Measurements from ENCODE around the gene ICA1. TPM values are rescaled to one million over a fixed set of nuclear protein-coding genes. Genes with fewer than 3 reads are reported as not detected.

Gene ICA1
- total RNA-seq, 5 donors from 2014 or later (not counting 1 experiment from before 2014, with no cell fraction given), result 0.82 to 2.4 (median 1.1) TPM

- no peaks in the 10 kb centered on the region for H3K9me3 ChIP-seq
- Mint-ChIP-seq H3K36me3 (no peaks in the 10 kb centered on the region), H3K27me3 (no peaks in the 10 kb centered on the region), H3K4me3 (no peak overlapping the region), H3K9me3 (no peaks in the 10 kb centered on the region), H3K4me1 (peaks cover 45 to 54% (median 46%) of the 10 kb centered on the region in 3 donors), H3K27ac (peak overlapping the region; percentile 71 to 93)
- H3K27me3 ChIP-seq (replicated peaks in 1 of 2; ENCODE audit: control insufficient read depth in 2 of 2, extremely low read depth in 1 of 2, insufficient read depth in 2 of 2, low read length in 1 of 2), result no peaks in the 10 kb centered on the region
- ChIA-PET CTCF (interaction anchor here in 1 of 2 donors (1.2 kb wide), 1 partner anchor 461 kb away, joined by 3 read pairs; no protein-coding TSS in a partner anchor), POLR2A (no interaction called here)
- H3K36me3 ChIP-seq (ENCODE audit: control insufficient read depth in 2 of 2, extremely low read depth in 1 of 2, insufficient read depth in 1 of 2, low read length in 1 of 2), result no peaks in the 10 kb centered on the region
- peaks cover 8 to 23% of the 10 kb centered on the region in 2 experiments for H3K4me1 ChIP-seq (ENCODE audit: control insufficient read depth in 1 of 2, extremely low read depth in 1 of 2, insufficient read depth in 2 of 2, low read length in 2 of 2)
- peak overlapping the region; percentile 38 for H3K27ac ChIP-seq (ENCODE audit: low read length)
- no peak overlapping the region for H3K4me3 ChIP-seq (ENCODE audit: control insufficient read depth in 1 of 2, extremely low read depth in 1 of 2, low read length in 1 of 2)
- ATAC-seq (replicated peaks in 1 of 4) (no peak), DNase-seq (peak in 1 of 35 experiments; percentile 21)
- WGBS (ENCODE audit: insufficient coverage), result no CpG with 5 or more reads among the region's 2 CpGs
Observed at GRCh38 chr7:8142477-8142876, 119.5 kb downstream of the ICA1 start.

GRCh38 chr7:8141070-8141469 lies 120.9 kb downstream of the ICA1 start:
- Mint-ChIP-seq H3K4me3 (peak overlapping the region in 1 of 3 donors; percentile 44), H3K27ac (peak overlapping the region; percentile 40 to 71), H3K4me1 (peaks cover 44 to 47% (median 46%) of the 10 kb centered on the region in 3 donors), H3K36me3 (no peaks in the 10 kb centered on the region), H3K27me3 (no peaks in the 10 kb centered on the region), H3K9me3 (no peaks in the 10 kb centered on the region)
- DNase-seq (no peak), ATAC-seq (replicated peaks in 1 of 4) (peak in 1 of 4 experiments; percentile 41)
- Histone ChIP-seq H3K27me3 (replicated peaks in 1 of 2; ENCODE audit: control insufficient read depth in 2 of 2, extremely low read depth in 1 of 2, insufficient read depth in 2 of 2, low read length in 1 of 2) (no peaks in the 10 kb centered on the region), H3K4me3 (ENCODE audit: control insufficient read depth in 1 of 2, extremely low read depth in 1 of 2, low read length in 1 of 2) (no peak overlapping the region), H3K36me3 (ENCODE audit: control insufficient read depth in 2 of 2, extremely low read depth in 1 of 2, insufficient read depth in 1 of 2, low read length in 1 of 2) (no peaks in the 10 kb centered on the region), H3K4me1 (ENCODE audit: control insufficient read depth in 1 of 2, extremely low read depth in 1 of 2, insufficient read depth in 2 of 2, low read length in 2 of 2) (peaks cover 8 to 18% of the 10 kb centered on the region in 2 experiments), H3K9me3 (no peaks in the 10 kb centered on the region), H3K27ac (ENCODE audit: low read length) (peak overlapping the region; percentile 8)
- 76% methylated on average over 4 of the region's 4 CpGs for WGBS (ENCODE audit: insufficient coverage)
- POLR2A ChIA-PET, result no interaction called here
- CTCF ChIA-PET, result no interaction called here

DNA sequence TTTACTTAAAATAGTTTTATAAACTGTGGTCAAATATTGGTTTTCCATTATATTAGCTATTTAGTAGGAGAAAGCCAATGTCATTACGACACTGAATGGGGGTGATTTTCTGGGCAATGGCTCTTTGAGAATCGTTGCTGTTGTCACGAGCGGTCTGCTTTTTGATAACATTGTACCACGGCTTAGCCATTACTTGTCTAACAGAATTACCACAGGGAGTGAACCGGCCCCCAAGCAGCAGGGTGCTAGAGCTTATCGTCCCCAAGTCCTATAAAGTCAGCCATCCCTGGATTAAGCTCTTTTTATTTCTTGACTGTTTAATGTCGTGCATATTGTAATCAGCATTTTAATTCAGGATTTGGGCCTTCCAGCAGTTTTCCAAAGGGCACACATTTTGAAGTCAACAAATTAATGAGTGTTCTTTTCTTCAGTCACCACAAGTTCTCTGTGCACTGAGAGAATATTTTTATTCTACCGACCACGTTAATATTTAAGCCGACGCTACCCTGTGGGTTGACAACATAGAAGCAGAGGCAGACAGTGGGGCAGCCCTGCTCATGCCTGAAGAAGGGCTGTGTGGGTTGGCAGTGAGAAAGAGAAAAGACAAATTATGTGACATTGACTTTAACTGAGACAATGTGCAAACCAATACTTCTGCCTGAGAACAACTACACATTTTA lies 125.8 kb downstream of the ICA1 start:
- ChIA-PET POLR2A (no interaction called here), CTCF (interaction anchor here in 1 of 2 donors (0.5 kb wide), 1 partner anchor 91 kb away, joined by 3 read pairs; no protein-coding TSS in a partner anchor)
- Mint-ChIP-seq H3K27ac (peak overlapping the region; percentile 7 to 13), H3K4me1 (peaks cover 53 to 62% (median 57%) of the 10 kb centered on the region in 3 donors), H3K9me3 (no peaks in the 10 kb centered on the region), H3K27me3 (no peaks in the 10 kb centered on the region), H3K36me3 (no peaks in the 10 kb centered on the region), H3K4me3 (no peak overlapping the region)
- ATAC-seq (replicated peaks in 1 of 4), result no peak
- no peaks in the 10 kb centered on the region for H3K36me3 ChIP-seq (ENCODE audit: control insufficient read depth in 2 of 2, extremely low read depth in 1 of 2, insufficient read depth in 1 of 2, low read length in 1 of 2)
- no peak overlapping the region for H3K4me3 ChIP-seq (ENCODE audit: control insufficient read depth in 1 of 2, extremely low read depth in 1 of 2, low read length in 1 of 2)
- no peak for DNase-seq
- H3K9me3 ChIP-seq, result no peaks in the 10 kb centered on the region
- H3K27ac ChIP-seq (ENCODE audit: low read length), result no peak overlapping the region
- WGBS (ENCODE audit: insufficient coverage), result 94% methylated on average over 5 of the region's 12 CpGs
- no peaks in the 10 kb centered on the region for H3K27me3 ChIP-seq (replicated peaks in 1 of 2; ENCODE audit: control insufficient read depth in 2 of 2, extremely low read depth in 1 of 2, insufficient read depth in 2 of 2, low read length in 1 of 2)
- peaks cover 36 to 51% of the 10 kb centered on the region in 2 experiments for H3K4me1 ChIP-seq (ENCODE audit: control insufficient read depth in 1 of 2, extremely low read depth in 1 of 2, insufficient read depth in 2 of 2, low read length in 2 of 2)

- no peaks in the 10 kb centered on the region for H3K27me3 Mint-ChIP-seq
- H3K27me3 ChIP-seq (replicated peaks in 1 of 2; ENCODE audit: control insufficient read depth in 2 of 2, extremely low read depth in 1 of 2, insufficient read depth in 2 of 2, low read length in 1 of 2), result no peaks in the 10 kb centered on the region
- ChIA-PET CTCF (interaction anchor here (0.5 to 1.0 kb wide), 3 partner anchors 13 to 92 kb away, joined by 3 read pairs; no protein-coding TSS in a partner anchor), POLR2A (interaction anchor here in 1 of 2 donors (0.6 kb wide), 1 partner anchor 163 kb away, joined by 5 read pairs; no protein-coding TSS in a partner anchor)
- H3K4me1 Mint-ChIP-seq, result peaks cover 55 to 64% (median 57%) of the 10 kb centered on the region in 3 donors
- no peak for DNase-seq
- H3K27ac ChIP-seq (ENCODE audit: low read length), result peak overlapping the region; percentile 92
- no peaks in the 10 kb centered on the region for H3K9me3 Mint-ChIP-seq
- no peaks in the 10 kb centered on the region for H3K36me3 Mint-ChIP-seq
- H3K9me3 ChIP-seq, result no peaks in the 10 kb centered on the region
- peaks cover 42 to 53% of the 10 kb centered on the region in 2 experiments for H3K4me1 ChIP-seq (ENCODE audit: control insufficient read depth in 1 of 2, extremely low read depth in 1 of 2, insufficient read depth in 2 of 2, low read length in 2 of 2)
- no peak for ATAC-seq (replicated peaks in 1 of 4)
- H3K36me3 ChIP-seq (ENCODE audit: control insufficient read depth in 2 of 2, extremely low read depth in 1 of 2, insufficient read depth in 1 of 2, low read length in 1 of 2), result no peaks in the 10 kb centered on the region
- H3K27ac Mint-ChIP-seq, result peak overlapping the region; percentile 29 to 95
- WGBS (ENCODE audit: insufficient coverage), result no CpG with 5 or more reads among the region's 3 CpGs
- no peak overlapping the region for H3K4me3 ChIP-seq (ENCODE audit: control insufficient read depth in 1 of 2, extremely low read depth in 1 of 2, low read length in 1 of 2)
- H3K4me3 Mint-ChIP-seq, result no peak overlapping the region
Observed at GRCh38 chr7:8135417-8135816, 126.5 kb downstream of the ICA1 start.

GRCh38 chr7:8134089-8134733 lies 127.8 kb downstream of the ICA1 start:
- Mint-ChIP-seq H3K36me3 (no peaks in the 10 kb centered on the region), H3K27me3 (no peaks in the 10 kb centered on the region), H3K27ac (peak overlapping the region; percentile 95 to 97), H3K4me3 (peak overlapping the region; percentile 3 to 52 (median 10)), H3K9me3 (no peaks in the 10 kb centered on the region), H3K4me1 (peaks cover 60 to 71% (median 60%) of the 10 kb centered on the region in 3 donors)
- Histone ChIP-seq H3K36me3 (ENCODE audit: control insufficient read depth in 2 of 2, extremely low read depth in 1 of 2, insufficient read depth in 1 of 2, low read length in 1 of 2) (no peaks in the 10 kb centered on the region), H3K9me3 (no peaks in the 10 kb centered on the region), H3K27ac (ENCODE audit: low read length) (peak overlapping the region; percentile 92), H3K4me1 (ENCODE audit: control insufficient read depth in 1 of 2, extremely low read depth in 1 of 2, insufficient read depth in 2 of 2, low read length in 2 of 2) (peaks cover 45 to 54% of the 10 kb centered on the region in 2 experiments), H3K27me3 (replicated peaks in 1 of 2; ENCODE audit: control insufficient read depth in 2 of 2, extremely low read depth in 1 of 2, insufficient read depth in 2 of 2, low read length in 1 of 2) (no peaks in the 10 kb centered on the region), H3K4me3 (ENCODE audit: control insufficient read depth in 1 of 2, extremely low read depth in 1 of 2, low read length in 1 of 2) (peak overlapping the region in 1 of 2 donors; percentile 2)
- no CpG with 5 or more reads among the region's 10 CpGs for WGBS (ENCODE audit: insufficient coverage)
- ChIA-PET CTCF (interaction anchor here (0.5 to 1.8 kb wide), 7 partner anchors 9 to 1750 kb away, joined by 3 to 7 read pairs (median 5); no protein-coding TSS in a partner anchor), POLR2A (interaction anchor here (0.6 to 1.2 kb wide), 4 partner anchors 9 to 1686 kb away, joined by 3 to 13 read pairs (median 4); partner anchors contain the start of gene DAGLB (in 1 of the 2))
- DNase-seq (peak in 2 of 35 experiments; percentile 31 to 61), ATAC-seq (replicated peaks in 1 of 4) (peak; percentile 33 to 42 (median 37))

GRCh38 chr7:8133188-8133848 lies 128.6 kb downstream of the ICA1 start:
- WGBS (ENCODE audit: insufficient coverage), result 43% methylated on average over 1 of the region's 2 CpGs
- Histone ChIP-seq H3K27ac (ENCODE audit: low read length) (peak overlapping the region; percentile 92), H3K4me3 (ENCODE audit: control insufficient read depth in 1 of 2, extremely low read depth in 1 of 2, low read length in 1 of 2) (no peak overlapping the region), H3K4me1 (ENCODE audit: control insufficient read depth in 1 of 2, extremely low read depth in 1 of 2, insufficient read depth in 2 of 2, low read length in 2 of 2) (peaks cover 52 to 59% of the 10 kb centered on the region in 2 experiments), H3K9me3 (no peaks in the 10 kb centered on the region), H3K27me3 (replicated peaks in 1 of 2; ENCODE audit: control insufficient read depth in 2 of 2, extremely low read depth in 1 of 2, insufficient read depth in 2 of 2, low read length in 1 of 2) (no peaks in the 10 kb centered on the region), H3K36me3 (ENCODE audit: control insufficient read depth in 2 of 2, extremely low read depth in 1 of 2, insufficient read depth in 1 of 2, low read length in 1 of 2) (no peaks in the 10 kb centered on the region)
- Mint-ChIP-seq H3K9me3 (no peaks in the 10 kb centered on the region), H3K27ac (peak overlapping the region; percentile 95 to 97), H3K27me3 (no peaks in the 10 kb centered on the region), H3K4me3 (peak overlapping the region in 1 of 3 donors; percentile 52), H3K4me1 (peaks cover 62 to 78% (median 68%) of the 10 kb centered on the region in 3 donors), H3K36me3 (no peaks in the 10 kb centered on the region)
- ATAC-seq (replicated peaks in 1 of 4) (no peak), DNase-seq (peak in 1 of 35 experiments; percentile 23)
- CTCF ChIA-PET, result interaction anchor here (0.5 to 1.8 kb wide), 5 partner anchors 28 to 1749 kb away, joined by 3 to 7 read pairs (median 5); no protein-coding TSS in a partner anchor
- POLR2A ChIA-PET, result interaction anchor here in 1 of 2 donors (0.7 to 2.1 kb wide), 3 partner anchors 8 to 214 kb away, joined by 4 to 10 read pairs (median 4); no protein-coding TSS in a partner anchor
